ENCODE data around the gene ARID1B. TPM values are rescaled to one million over a fixed set of nuclear protein-coding genes. Genes with fewer than 3 reads are reported as not detected.

ARID1B gene
- total RNA-seq, 4 donors from 2014 or later: 157 to 315 (median 206) TPM

DNA sequence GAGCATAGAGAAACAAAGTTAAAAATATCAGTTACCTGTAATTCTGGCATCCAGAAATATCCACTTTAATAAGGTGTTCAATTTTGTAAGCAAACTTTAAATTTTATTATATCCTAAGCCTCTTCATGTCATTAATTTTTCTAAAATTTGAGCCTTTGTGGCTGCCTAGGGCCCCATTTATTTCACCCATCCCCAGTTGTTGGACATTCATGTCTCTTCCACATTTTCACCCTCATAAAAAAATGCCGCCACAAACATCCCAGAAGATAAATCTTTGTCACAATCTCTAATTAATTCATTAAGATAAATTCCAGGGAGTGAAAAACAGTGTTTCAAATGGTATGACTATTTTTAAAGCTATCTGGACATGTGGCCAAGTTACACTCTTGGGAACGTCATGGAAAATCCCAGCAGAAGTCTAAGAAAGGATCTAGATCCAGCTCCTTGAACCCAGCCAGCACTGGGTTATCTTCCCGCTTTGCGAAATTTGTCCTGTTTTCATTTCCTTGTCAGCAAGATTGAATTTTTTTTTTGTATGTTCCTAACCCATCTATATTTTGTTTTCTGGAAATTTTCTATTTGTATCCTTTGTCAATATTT, 448.9 kb downstream of the ARID1B start:
- no peak for DNase-seq
- H3K27me3 ChIP-seq: no peaks in the 10 kb centered on the region
- intact Hi-C loops (cut with DNase I): no loop called here
- TF ChIP-seq POLR2A (IDR thresholded peaks at IDR 0.05): no peak
- TF ChIP-seq, protein P1, sequence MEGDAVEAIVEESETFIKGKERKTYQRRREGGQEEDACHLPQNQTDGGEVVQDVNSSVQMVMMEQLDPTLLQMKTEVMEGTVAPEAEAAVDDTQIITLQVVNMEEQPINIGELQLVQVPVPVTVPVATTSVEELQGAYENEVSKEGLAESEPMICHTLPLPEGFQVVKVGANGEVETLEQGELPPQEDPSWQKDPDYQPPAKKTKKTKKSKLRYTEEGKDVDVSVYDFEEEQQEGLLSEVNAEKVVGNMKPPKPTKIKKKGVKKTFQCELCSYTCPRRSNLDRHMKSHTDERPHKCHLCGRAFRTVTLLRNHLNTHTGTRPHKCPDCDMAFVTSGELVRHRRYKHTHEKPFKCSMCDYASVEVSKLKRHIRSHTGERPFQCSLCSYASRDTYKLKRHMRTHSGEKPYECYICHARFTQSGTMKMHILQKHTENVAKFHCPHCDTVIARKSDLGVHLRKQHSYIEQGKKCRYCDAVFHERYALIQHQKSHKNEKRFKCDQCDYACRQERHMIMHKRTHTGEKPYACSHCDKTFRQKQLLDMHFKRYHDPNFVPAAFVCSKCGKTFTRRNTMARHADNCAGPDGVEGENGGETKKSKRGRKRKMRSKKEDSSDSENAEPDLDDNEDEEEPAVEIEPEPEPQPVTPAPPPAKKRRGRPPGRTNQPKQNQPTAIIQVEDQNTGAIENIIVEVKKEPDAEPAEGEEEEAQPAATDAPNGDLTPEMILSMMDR (IDR thresholded peaks at IDR 0.05): no peak
- H3K4me1 ChIP-seq: peaks cover 0 to 8% of the 10 kb centered on the region in 2 donors
- no peaks in the 10 kb centered on the region for H3K9me3 ChIP-seq
- no peaks in the 10 kb centered on the region for H3K36me3 ChIP-seq
- no peak overlapping the region for H3K4me3 ChIP-seq (replicated peaks in 1 of 3)
- peak overlapping the region; percentile 15 to 58 (median 49) for H3K27ac ChIP-seq
- 73 to 86% methylated on average over 4 of the region's 4 CpGs for WGBS, 2 donors

DNA sequence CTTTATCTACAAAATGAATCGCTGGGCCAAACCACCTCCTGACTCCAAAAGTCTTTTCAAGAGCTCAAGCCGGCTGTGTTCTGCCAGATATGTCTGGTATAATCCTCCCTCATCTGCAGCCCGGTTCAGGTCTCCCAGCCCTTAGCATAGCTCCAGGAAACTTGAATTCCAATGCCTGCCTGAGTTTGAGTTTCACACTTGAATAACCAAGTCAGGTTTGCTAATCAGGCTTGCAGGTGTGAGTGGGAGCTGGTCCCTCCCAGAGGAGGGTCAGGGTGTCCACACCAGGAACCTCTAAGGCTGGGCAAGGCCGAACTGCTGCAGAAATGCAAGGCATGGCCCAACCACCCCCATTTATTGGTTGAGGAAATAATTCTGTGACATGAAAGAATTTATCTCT, 449.6 kb downstream of the ARID1B start:
- no peaks in the 10 kb centered on the region for H3K9me3 ChIP-seq
- peaks cover 0 to 8% of the 10 kb centered on the region in 2 donors for H3K4me1 ChIP-seq
- peak overlapping the region in 2 of 3 donors; percentile 30 to 58 for H3K27ac ChIP-seq
- 29 to 34% methylated on average over 4 of the region's 4 CpGs for WGBS, 2 donors
- H3K27me3 ChIP-seq: no peaks in the 10 kb centered on the region
- H3K4me3 ChIP-seq (replicated peaks in 1 of 3): no peak overlapping the region
- DNase-seq: no peak
- intact Hi-C loops (cut with DNase I): no loop called here
- H3K36me3 ChIP-seq: no peaks in the 10 kb centered on the region
- no peak for TF ChIP-seq POLR2A (IDR thresholded peaks at IDR 0.05)
- TF ChIP-seq, protein P1 (IDR thresholded peaks at IDR 0.05): no peak

GRCh38 chr6:157227202-157228166, 450.3 kb downstream of the ARID1B start:
- Histone ChIP-seq H3K4me1 (peaks cover 0 to 8% of the 10 kb centered on the region in 2 donors), H3K9me3 (no peaks in the 10 kb centered on the region), H3K4me3 (replicated peaks in 1 of 3) (no peak overlapping the region), H3K27me3 (no peaks in the 10 kb centered on the region), H3K36me3 (no peaks in the 10 kb centered on the region), H3K27ac (no peak overlapping the region)
- no peak for DNase-seq
- 83 to 87% methylated on average over 28 to 36 of the region's 36 CpGs for WGBS, 2 donors
- intact Hi-C loops (cut with DNase I): no loop called here
- TF ChIP-seq, protein P1 (IDR thresholded peaks at IDR 0.05): peak in 1 of 6 experiments; percentile 17
- no peak for TF ChIP-seq POLR2A (IDR thresholded peaks at IDR 0.05)

GRCh38 chr6:157228426-157229131, 451.4 kb downstream of the ARID1B start:
- WGBS, 2 donors: 72 to 79% methylated on average over 15 to 19 of the region's 23 CpGs
- TF ChIP-seq POLR2A (IDR thresholded peaks at IDR 0.05): no peak
- TF ChIP-seq, protein P1 (IDR thresholded peaks at IDR 0.05): no peak
- Histone ChIP-seq H3K27ac (no peak overlapping the region), H3K9me3 (no peaks in the 10 kb centered on the region), H3K27me3 (no peaks in the 10 kb centered on the region), H3K36me3 (no peaks in the 10 kb centered on the region), H3K4me3 (replicated peaks in 1 of 3) (no peak overlapping the region), H3K4me1 (peaks cover 0 to 8% of the 10 kb centered on the region in 2 donors)
- intact Hi-C loops (cut with DNase I): no loop called here
- no peak for DNase-seq
